RWPE2 (cell line): ENCODE measurements around the gene WWOX.

ENCODE experiments used
- ATAC-seq: fragments of 200-7000 bp; cut with Tn5 transposase; 3 replicates; pipeline ENCODE4 v1.9.1; 2021; ENCODE audit warnings: low read depth
- DNase-seq: peaks from one replicate; pipeline ENCODE4 v3.0.0-alpha.2; 2020; ENCODE audit warnings: low spot score
- H3K27ac ChIP-seq: fragments of 450-650 bp; 2 replicates; pipeline ENCODE4 v1.5.1; 2017; ENCODE audit warnings: mild to moderate bottlenecking; ENCODE audit not compliant: poor library complexity, severe bottlenecking
- H3K27me3 ChIP-seq: fragments of 250-450 bp; sonication (Bioruptor Pico); 2 replicates; pipeline ENCODE4 v1.5.1; 2021; ENCODE audit warnings: mild to moderate bottlenecking, moderate library complexity; ENCODE audit not compliant: insufficient read depth, poor library complexity, severe bottlenecking
- H3K36me3 ChIP-seq: fragments of 250-450 bp; sonication (Bioruptor Pico); 2 replicates; pipeline ENCODE4 v1.5.1; 2020; ENCODE audit warnings: low read depth, mild to moderate bottlenecking, moderate library complexity
- H3K4me1 ChIP-seq: fragments of 250-450 bp; sonication (Bioruptor Pico); 2 replicates; pipeline ENCODE4 v1.5.1; 2021; ENCODE audit warnings: mild to moderate bottlenecking, moderate library complexity; ENCODE audit not compliant: insufficient read depth, poor library complexity, severe bottlenecking
- H3K4me3 ChIP-seq: fragments of 250-450 bp; sonication (Bioruptor Pico); 2 replicates; pipeline ENCODE4 v1.5.1; 2021; ENCODE audit warnings: mild to moderate bottlenecking, moderate library complexity; ENCODE audit not compliant: severe bottlenecking
- H3K9me3 ChIP-seq: fragments of 250-450 bp; sonication (Bioruptor Pico); 2 replicates; pipeline ENCODE4 v1.5.1; 2021; ENCODE audit warnings: mild to moderate bottlenecking, moderate library complexity; ENCODE audit not compliant: severe bottlenecking
- TF ChIP-seq, protein P1 (sequence below): fragments of 450-650 bp; IDR thresholded peaks from one replicate; pipeline ENCODE4 v1.5.1; 2017; ENCODE audit warnings: mild to moderate bottlenecking, moderate library complexity; ENCODE audit not compliant: poor library complexity, severe bottlenecking

WWOX gene

DNA sequence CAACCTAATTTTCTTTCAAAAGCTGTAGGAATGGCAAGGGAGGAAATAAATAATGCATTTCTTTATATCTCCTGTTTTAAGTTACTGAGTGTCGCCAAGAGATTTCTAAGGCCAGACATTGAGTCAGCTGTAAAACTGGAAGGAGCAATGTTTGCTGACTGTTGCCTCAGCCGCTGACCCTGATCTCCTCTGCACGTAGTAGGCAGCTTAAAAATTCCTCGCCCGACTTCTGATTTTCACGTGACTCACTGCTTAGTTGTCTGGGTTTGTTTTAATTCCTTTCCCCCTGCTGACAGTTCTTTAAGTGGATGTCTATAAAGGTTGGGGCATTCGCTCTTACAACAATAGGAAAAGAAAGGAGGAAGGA, 100.6 kb downstream of the WWOX start:
- H3K27me3 ChIP-seq = no peaks in the 10 kb centered on the region
- H3K4me3 ChIP-seq = no peak overlapping the region
- H3K9me3 ChIP-seq = no peaks in the 10 kb centered on the region
- H3K36me3 ChIP-seq = no peaks in the 10 kb centered on the region
- H3K27ac ChIP-seq = no peak overlapping the region
- no peaks in the 10 kb centered on the region for H3K4me1 ChIP-seq
- ATAC-seq (no peak), DNase-seq (no peak)
- TF ChIP-seq, protein P1, sequence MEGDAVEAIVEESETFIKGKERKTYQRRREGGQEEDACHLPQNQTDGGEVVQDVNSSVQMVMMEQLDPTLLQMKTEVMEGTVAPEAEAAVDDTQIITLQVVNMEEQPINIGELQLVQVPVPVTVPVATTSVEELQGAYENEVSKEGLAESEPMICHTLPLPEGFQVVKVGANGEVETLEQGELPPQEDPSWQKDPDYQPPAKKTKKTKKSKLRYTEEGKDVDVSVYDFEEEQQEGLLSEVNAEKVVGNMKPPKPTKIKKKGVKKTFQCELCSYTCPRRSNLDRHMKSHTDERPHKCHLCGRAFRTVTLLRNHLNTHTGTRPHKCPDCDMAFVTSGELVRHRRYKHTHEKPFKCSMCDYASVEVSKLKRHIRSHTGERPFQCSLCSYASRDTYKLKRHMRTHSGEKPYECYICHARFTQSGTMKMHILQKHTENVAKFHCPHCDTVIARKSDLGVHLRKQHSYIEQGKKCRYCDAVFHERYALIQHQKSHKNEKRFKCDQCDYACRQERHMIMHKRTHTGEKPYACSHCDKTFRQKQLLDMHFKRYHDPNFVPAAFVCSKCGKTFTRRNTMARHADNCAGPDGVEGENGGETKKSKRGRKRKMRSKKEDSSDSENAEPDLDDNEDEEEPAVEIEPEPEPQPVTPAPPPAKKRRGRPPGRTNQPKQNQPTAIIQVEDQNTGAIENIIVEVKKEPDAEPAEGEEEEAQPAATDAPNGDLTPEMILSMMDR = no peak

DNA sequence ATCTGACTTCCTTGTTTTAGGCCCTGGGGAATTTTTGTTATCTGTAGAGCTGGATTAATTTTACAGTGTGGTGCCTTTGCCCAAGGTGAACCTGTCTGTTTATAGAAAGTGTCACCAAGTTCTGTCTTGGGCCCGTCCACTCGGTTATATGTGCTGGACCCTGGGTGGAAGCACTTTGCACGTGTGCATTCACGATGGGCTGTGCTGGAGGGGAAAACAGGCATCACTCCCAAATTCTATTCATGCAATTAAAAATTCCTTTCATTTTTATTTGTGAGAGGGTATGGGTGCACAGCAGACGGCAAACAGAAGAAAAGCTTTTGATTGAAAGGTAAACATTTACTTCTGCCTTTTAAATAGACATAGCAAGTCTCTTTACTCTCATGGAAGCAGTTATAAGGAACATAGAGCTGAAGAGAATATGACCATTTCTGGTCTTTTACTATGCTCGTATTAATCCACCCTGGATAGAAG, 101.2 kb downstream of the WWOX start:
- Histone ChIP-seq H3K9me3 (no peaks in the 10 kb centered on the region), H3K4me3 (no peak overlapping the region), H3K27ac (no peak overlapping the region), H3K27me3 (no peaks in the 10 kb centered on the region), H3K36me3 (no peaks in the 10 kb centered on the region), H3K4me1 (no peaks in the 10 kb centered on the region)
- TF ChIP-seq, protein P1 = no peak
- DNase-seq = no peak
- no peak for ATAC-seq

DNA sequence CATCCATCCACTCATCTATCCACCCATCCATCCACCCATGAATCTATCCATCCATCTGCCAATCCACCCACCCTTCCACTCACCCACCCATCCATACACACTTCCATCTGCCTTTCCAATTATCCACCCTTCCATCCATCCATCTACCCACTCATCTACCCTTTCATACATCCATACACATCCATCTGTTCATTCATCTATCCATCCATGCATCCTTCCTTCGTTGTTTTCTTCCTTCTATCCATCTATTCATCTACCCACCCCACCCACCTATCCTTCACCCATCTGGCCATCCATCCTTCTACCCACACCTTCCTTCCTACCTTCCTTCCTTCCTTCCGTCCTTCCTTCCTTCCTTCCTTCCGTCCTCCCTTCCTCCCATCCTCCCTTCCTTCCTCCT, 106.1 kb downstream of the WWOX start:
- Histone ChIP-seq H3K27me3 (no peaks in the 10 kb centered on the region), H3K4me1 (peaks cover 17% of the 10 kb centered on the region), H3K9me3 (no peaks in the 10 kb centered on the region), H3K4me3 (no peak overlapping the region), H3K27ac (no peak overlapping the region), H3K36me3 (no peaks in the 10 kb centered on the region)
- TF ChIP-seq, protein P1 = no peak
- ATAC-seq = no peak
- DNase-seq = no peak

DNA sequence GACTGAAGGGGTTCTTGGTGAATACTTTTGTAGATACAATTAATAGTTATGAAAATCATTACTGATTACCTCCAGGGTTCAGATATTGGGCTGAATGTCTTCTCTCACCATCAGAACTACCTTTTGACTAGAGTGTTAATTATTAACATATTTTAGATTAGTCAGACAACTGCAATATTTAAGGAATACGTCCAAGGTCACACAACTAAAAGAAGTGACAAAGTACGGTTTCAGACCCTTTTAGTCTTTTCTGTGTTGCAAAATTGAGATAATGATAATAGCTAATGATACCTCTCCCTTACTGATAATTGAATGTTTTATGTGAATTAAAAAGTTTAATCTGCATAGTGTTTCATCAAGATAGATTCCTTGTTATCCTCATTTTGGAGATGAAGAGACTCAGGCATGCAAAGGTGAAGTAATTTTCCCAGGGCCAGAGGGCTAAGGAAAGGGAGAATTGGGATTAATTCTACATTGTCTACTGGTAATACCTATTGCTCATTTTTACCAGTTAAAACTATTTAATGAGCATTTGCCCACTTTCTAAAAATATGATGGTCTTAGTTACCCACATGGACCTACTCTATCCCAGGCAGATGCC, 107.3 kb downstream of the WWOX start:
- H3K9me3 ChIP-seq = no peaks in the 10 kb centered on the region
- H3K27me3 ChIP-seq = no peaks in the 10 kb centered on the region
- no peak overlapping the region for H3K27ac ChIP-seq
- no peaks in the 10 kb centered on the region for H3K36me3 ChIP-seq
- peaks cover 29% of the 10 kb centered on the region for H3K4me1 ChIP-seq
- H3K4me3 ChIP-seq = no peak overlapping the region
- no peak for DNase-seq
- TF ChIP-seq, protein P1 = no peak
- no peak for ATAC-seq

DNA sequence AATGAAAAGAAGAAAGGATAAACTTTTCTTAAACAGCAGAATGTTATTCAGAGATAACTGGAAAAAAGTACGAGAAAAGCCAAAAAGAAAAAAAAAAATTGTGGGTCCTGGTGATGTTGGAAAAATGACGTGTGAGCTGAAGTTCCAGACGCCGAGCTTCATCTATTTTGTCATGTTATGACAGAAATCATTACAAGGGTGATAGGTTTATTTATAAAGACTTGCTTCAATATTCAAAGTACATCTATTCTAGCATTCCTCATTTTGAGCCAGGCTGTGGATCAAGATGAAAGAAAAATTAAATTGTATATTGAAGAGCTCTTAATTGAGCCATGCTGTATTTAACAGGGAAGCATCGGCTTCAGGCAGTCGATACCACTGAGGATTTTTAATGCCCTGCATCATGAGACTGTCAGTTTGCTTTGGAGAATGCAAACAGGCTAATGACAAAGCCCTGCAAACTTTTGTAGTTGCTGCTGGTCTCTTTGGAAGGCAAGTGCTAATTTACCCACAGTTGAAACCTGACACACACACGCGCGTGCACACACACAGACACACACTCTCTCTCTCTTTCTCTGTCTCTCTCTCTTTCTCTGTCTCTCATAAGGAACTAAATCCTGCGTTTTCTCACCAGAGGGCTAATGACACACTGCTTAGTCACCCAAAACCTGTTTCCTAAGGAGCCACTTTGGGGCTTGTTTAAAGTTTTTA, 110.7 kb downstream of the WWOX start:
- TF ChIP-seq, protein P1 = no peak
- no peak overlapping the region for H3K4me3 ChIP-seq
- H3K27ac ChIP-seq = peak overlapping the region; percentile 65
- no peaks in the 10 kb centered on the region for H3K9me3 ChIP-seq
- peaks cover 40% of the 10 kb centered on the region for H3K4me1 ChIP-seq
- ATAC-seq = peak; percentile 68
- no peaks in the 10 kb centered on the region for H3K36me3 ChIP-seq
- no peak for DNase-seq
- H3K27me3 ChIP-seq = no peaks in the 10 kb centered on the region
